Upper lobe of right lung (tissue), 1 donor: ENCODE data around the gene FLYWCH1. TPM values are rescaled to one million over a fixed set of nuclear protein-coding genes. Genes with fewer than 3 reads are reported as not detected.

ENCODE experiments used
- ATAC-seq: fragments of 200-7000 bp; cut with Tn5 transposase; one replicate; pipeline ENCODE4 v1.9.1; 2020; ENCODE audit warnings: mild to moderate bottlenecking, moderate library complexity
- DNase-seq: peaks from one replicate; pipeline ENCODE4 v3.0.0-alpha.2; 2020
- H3K27ac ChIP-seq: fragments of 200-600 bp; one replicate; pipeline ENCODE4 v1.8.0; 2022
- H3K27me3 ChIP-seq: fragments of 200-600 bp; one replicate; pipeline ENCODE4 v1.8.0; 2022; ENCODE audit warnings: mild to moderate bottlenecking
- H3K36me3 ChIP-seq: fragments of 200-600 bp; one replicate; pipeline ENCODE4 v1.8.0; 2022
- H3K4me1 ChIP-seq: fragments of 200-600 bp; one replicate; pipeline ENCODE4 v1.8.0; 2022
- H3K4me3 ChIP-seq: fragments of 200-600 bp; one replicate; pipeline ENCODE4 v1.8.0; 2022; ENCODE audit warnings: mild to moderate bottlenecking
- H3K9me3 ChIP-seq: fragments of 200-600 bp; one replicate; pipeline ENCODE4 v1.8.0; 2022
- CTCF ChIP-seq: fragments of 200-600 bp; IDR thresholded peaks from one replicate; pipeline ENCODE4 v1.8.0; 2022; ENCODE audit warnings: antibody characterized with exemption
- intact Hi-C: fragments of 100-400 bp; cut with DNase I; formaldehyde crosslinking; loops from one replicate; pipeline ENCODE4 v1.11.0; 2022
- total RNA-seq: library from RNA; stranded (reverse); fragmentation: NEBNext Ultra II Directional; extraction: Animal tissue kit (Norgen Biotek cat#: 25700); gene quantifications from one replicate; pipeline ENCODE4 v1.2.1, GENCODE V29; 2021
- donor health status: DM: no; HTN: yes; CAD: no; lungs with severe emphysema.

The FLYWCH1 gene
- total RNA-seq, 1 donor from 2014 or later, result 41.3 TPM

GRCh38 chr16:2896480-2897010 lies 15.2 kb upstream of the FLYWCH1 start:
- no peaks in the 10 kb centered on the region for H3K4me1 ChIP-seq
- ATAC-seq (no peak), DNase-seq (no peak)
- no peak overlapping the region for H3K4me3 ChIP-seq
- TF ChIP-seq CTCF, result no peak
- H3K27me3 ChIP-seq, result no peaks in the 10 kb centered on the region
- peaks cover 7% of the 10 kb centered on the region for H3K36me3 ChIP-seq
- no peak overlapping the region for H3K27ac ChIP-seq
- H3K9me3 ChIP-seq, result no peaks in the 10 kb centered on the region
- intact Hi-C loops, result no loop called here

- ATAC-seq, result no peak
- H3K27ac ChIP-seq, result no peak overlapping the region
- H3K4me1 ChIP-seq, result no peaks in the 10 kb centered on the region
Observed at GRCh38 chr16:2897110-2897509, 14.6 kb upstream of the FLYWCH1 start.

DNA sequence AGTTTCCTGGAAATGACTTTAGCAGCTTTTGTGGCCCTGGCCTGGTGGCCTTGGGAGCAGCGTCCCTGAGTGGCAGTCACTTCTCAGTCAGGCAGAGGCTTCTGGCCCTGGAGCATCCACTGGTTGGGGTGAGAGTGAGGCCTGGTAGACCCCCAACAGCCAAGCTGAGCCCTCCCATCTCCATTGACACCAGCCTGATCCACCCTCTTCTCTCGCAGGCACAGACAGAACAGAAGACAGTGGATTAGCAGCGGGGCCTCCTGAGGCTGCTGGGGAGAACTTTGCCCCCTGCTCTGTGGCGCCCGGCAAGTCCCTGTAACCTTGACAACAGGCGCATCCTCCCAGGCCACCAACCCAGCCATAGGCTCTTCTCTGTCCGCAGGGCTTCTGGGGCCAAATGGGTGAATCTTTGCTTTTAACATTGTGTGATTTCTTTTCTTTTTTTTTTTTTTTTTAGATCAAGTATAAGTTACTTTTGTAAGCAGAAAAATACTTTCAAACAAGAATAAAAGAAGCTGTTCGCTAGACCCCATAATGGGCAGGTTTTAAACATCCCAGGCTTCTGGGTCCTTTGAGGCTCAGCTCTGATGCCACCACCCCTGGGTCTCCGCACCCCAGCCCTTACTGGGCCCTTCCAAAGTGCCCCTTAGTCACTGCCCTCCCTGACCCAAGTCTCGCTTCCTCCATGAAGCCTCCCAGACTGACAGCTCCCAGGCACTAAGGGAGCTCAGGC lies 12.7 kb upstream of the FLYWCH1 start:
- DNase-seq (no peak), ATAC-seq (no peak)
- Histone ChIP-seq H3K27ac (no peak overlapping the region), H3K4me3 (no peak overlapping the region), H3K36me3 (peaks cover 7% of the 10 kb centered on the region), H3K4me1 (peaks cover 6% of the 10 kb centered on the region), H3K9me3 (no peaks in the 10 kb centered on the region), H3K27me3 (no peaks in the 10 kb centered on the region)
- intact Hi-C loops, result no loop called here
- TF ChIP-seq CTCF, result no peak

More at GRCh38 chr16:2897110-2897509, 14.6 kb upstream of the FLYWCH1 start:
- DNase-seq, result no peak
- no peaks in the 10 kb centered on the region for H3K27me3 ChIP-seq
- peaks cover 7% of the 10 kb centered on the region for H3K36me3 ChIP-seq
- intact Hi-C loops, result no loop called here
- H3K4me3 ChIP-seq, result no peak overlapping the region
- no peak for TF ChIP-seq CTCF
- H3K9me3 ChIP-seq, result no peaks in the 10 kb centered on the region

DNA sequence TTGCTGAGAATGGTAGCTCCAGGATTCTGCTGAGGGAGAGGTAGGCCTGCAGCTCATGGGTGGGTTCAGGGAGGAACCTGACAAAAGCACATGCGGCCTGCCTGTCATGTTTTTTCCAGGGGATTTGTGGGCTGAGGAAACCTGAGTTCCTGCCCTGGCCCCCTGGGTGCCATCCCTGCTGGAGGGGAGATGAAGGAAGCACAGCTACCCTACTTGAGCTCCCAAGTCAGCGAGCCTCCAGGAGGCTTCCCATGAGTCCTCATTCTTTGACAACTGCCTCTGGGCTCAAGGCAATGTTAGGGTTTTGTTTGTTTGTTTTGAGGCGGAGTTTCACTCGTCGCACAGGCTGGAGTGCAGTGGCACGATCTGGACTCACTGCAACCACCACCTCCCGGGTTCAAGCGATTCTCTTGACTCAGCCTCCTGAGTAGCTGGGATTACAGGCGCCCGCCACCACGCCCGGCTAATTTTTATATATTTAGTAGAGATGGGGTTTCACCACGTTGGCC lies 12.1 kb upstream of the FLYWCH1 start:
- Histone ChIP-seq H3K4me1 (peaks cover 6% of the 10 kb centered on the region), H3K27ac (no peak overlapping the region), H3K9me3 (no peaks in the 10 kb centered on the region), H3K36me3 (peaks cover 7% of the 10 kb centered on the region), H3K4me3 (no peak overlapping the region), H3K27me3 (no peaks in the 10 kb centered on the region)
- no peak for TF ChIP-seq CTCF
- intact Hi-C loops, result no loop called here
- DNase-seq (no peak), ATAC-seq (no peak)

- H3K36me3 ChIP-seq, result peaks cover 7% of the 10 kb centered on the region
Observed at GRCh38 chr16:2900526-2901075, 11.1 kb upstream of the FLYWCH1 start.

More at GRCh38 chr16:2900526-2901075, 11.1 kb upstream of the FLYWCH1 start:
- no peak for TF ChIP-seq CTCF
- Histone ChIP-seq H3K4me1 (peaks cover 6% of the 10 kb centered on the region), H3K27ac (no peak overlapping the region), H3K4me3 (no peak overlapping the region), H3K27me3 (no peaks in the 10 kb centered on the region), H3K9me3 (no peaks in the 10 kb centered on the region)
- ATAC-seq (no peak), DNase-seq (no peak)
- intact Hi-C loops, result no loop called here
